Activated CD4-positive, alpha-beta memory T cell treated with anti-CD3 and anti-CD28 coated beads for 36 hours (primary cell): ENCODE results near the gene GNAI3. TPM values are rescaled to one million over a fixed set of nuclear protein-coding genes. Genes with fewer than 3 reads are reported as not detected.

Experiments used
- CTCF ChIA-PET: fragments of 350-600 bp; sonication (Branson Sonifier 250); formaldehyde crosslinking; loops from one replicate; lab custom pipeline; 2021; ENCODE audit warnings: antibody characterized with exemption, inconsistent platforms; lab: Charles Lee
- POLR2A ChIA-PET: fragments of 350-600 bp; sonication (Branson Sonifier 250); formaldehyde crosslinking; loops from one replicate; lab custom pipeline; 2021; ENCODE audit warnings: antibody characterized with exemption; lab: Charles Lee
- DNase-seq: peaks from one replicate; pipeline ENCODE4 v3.0.0-alpha.2; 2020
- H3K27ac Mint-ChIP-seq: one replicate; pipeline ENCODE4 v1.8.0; 2021; ENCODE audit warnings: mixed read lengths
- H3K27me3 Mint-ChIP-seq: one replicate; pipeline ENCODE4 v1.8.0; 2021; ENCODE audit warnings: mixed read lengths
- H3K36me3 Mint-ChIP-seq: one replicate; pipeline ENCODE4 v1.8.0; 2021; ENCODE audit warnings: mixed read lengths
- H3K4me1 Mint-ChIP-seq: one replicate; pipeline ENCODE4 v1.8.0; 2021; ENCODE audit warnings: low read depth, mixed read lengths
- H3K4me3 Mint-ChIP-seq: one replicate; pipeline ENCODE4 v1.8.0; 2021; ENCODE audit warnings: mild to moderate bottlenecking, mixed read lengths
- H3K9me3 Mint-ChIP-seq: one replicate; pipeline ENCODE4 v1.8.0; 2021; ENCODE audit warnings: mixed read lengths
- intact Hi-C: fragments of 100-400 bp; cut with micrococcal nuclease; formaldehyde crosslinking; loops from one replicate; pipeline ENCODE4 v1.15.1; 2023
- total RNA-seq, 2 experiments: library from RNA; stranded (reverse); gene quantifications; one replicate each; pipeline ENCODE4 v1.2.3, GENCODE V29; 2021

Gene GNAI3
- total RNA-seq, 2 experiments from 2014 or later = 9.2 to 9.9 TPM

- POLR2A ChIA-PET = interaction anchor here (0.8 to 2.8 kb wide), 8 partner anchors 14 to 365 kb away, joined by 3 to 35 read pairs (median 4); partner anchors contain the start of genes AHCYL1, ATXN7L2, GNAI3 and GSTM4
- Mint-ChIP-seq H3K27ac (peak within 1 kb of the TSS; percentile 96), H3K4me1 (peaks cover 61% of the 10 kb centered on the region), H3K4me3 (peak within 1 kb of the TSS; percentile 98), H3K9me3 (no peaks in the 10 kb centered on the region), H3K27me3 (no peaks in the 10 kb centered on the region), H3K36me3 (peaks cover 1% of the 10 kb centered on the region)
- CTCF ChIA-PET = interaction anchor here (0.7 to 6.1 kb wide), 11 partner anchors 11 to 415 kb away, joined by 3 to 34 read pairs (median 4); partner anchors contain the start of genes GNAI3, PSMA5 and STRIP1
- DNase-seq = peak; percentile 88
- intact Hi-C loops = loop anchor here (2.0 to 5.0 kb wide), 5 partner anchors 21 to 719 kb away; partner anchors contain the start of genes CYB561D1, PSRC1 and RBM15
These were observed 71.4 kb downstream of the GNAI3 start, which contains the start of the genes AMPD2 and GNAT2 for GRCh38 chr1:109619576-109620400. AMPD2 (plus strand) TSS chr1:109619837; CDS start chr1:109621176, 1,339 bp downstream. GNAT2 (minus strand) TSS chr1:109619616; CDS start chr1:109612870, 6,746 bp downstream.

- H3K27ac Mint-ChIP-seq = peak overlapping the region; percentile 96
- H3K27me3 Mint-ChIP-seq = no peaks in the 10 kb centered on the region
- ChIA-PET POLR2A (interaction anchor here (1.0 to 2.8 kb wide), 4 partner anchors 35 to 137 kb away, joined by 4 to 35 read pairs (median 4); partner anchors contain the start of genes ATXN7L2, GNAI3 and GSTM4), CTCF (interaction anchor here (0.7 to 6.1 kb wide), 9 partner anchors 10 to 414 kb away, joined by 3 to 34 read pairs (median 6); partner anchors contain the start of genes GNAI3, PSMA5 and STRIP1)
- intact Hi-C loops = loop anchor here (2.0 to 5.0 kb wide), 3 partner anchors 118 to 718 kb away; partner anchors contain the start of genes PSRC1 and RBM15
- peak overlapping the region; percentile 98 for H3K4me3 Mint-ChIP-seq
- no peak for DNase-seq
- peaks cover 61% of the 10 kb centered on the region for H3K4me1 Mint-ChIP-seq
- peaks cover 1% of the 10 kb centered on the region for H3K36me3 Mint-ChIP-seq
- no peaks in the 10 kb centered on the region for H3K9me3 Mint-ChIP-seq
These were observed 72.0 kb downstream of the GNAI3 start for GRCh38 chr1:109620401-109620791.

DNA sequence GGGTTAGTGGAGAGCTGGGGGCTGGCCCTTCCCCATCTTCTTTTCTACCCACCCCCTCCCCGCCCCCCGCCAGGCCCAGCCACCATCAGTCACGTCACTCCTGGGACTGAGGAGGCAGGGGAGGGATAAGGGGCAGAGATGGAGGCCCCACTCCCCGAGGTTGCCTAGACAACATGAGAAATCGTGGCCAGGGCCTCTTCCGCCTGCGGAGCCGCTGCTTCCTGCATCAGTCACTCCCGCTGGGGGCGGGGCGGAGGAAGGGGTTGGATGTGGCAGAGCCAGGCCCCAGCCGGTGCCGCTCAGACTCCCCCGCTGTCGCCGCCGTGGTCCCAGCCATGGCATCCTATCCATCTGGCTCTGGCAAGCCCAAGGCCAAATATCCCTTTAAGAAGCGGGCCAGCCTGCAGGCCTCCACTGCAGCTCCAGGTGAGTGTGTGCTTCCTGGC is 72.4 kb downstream of the GNAI3 start:
- H3K27ac Mint-ChIP-seq = peak overlapping the region; percentile 96
- DNase-seq = peak; percentile 98
- CTCF ChIA-PET = interaction anchor here (1.0 to 6.1 kb wide), 6 partner anchors 10 to 414 kb away, joined by 3 to 34 read pairs (median 10); partner anchors contain the start of genes GNAI3 and STRIP1
- no peaks in the 10 kb centered on the region for H3K9me3 Mint-ChIP-seq
- H3K36me3 Mint-ChIP-seq = peaks cover 1% of the 10 kb centered on the region
- H3K4me3 Mint-ChIP-seq = peak overlapping the region; percentile 98
- H3K4me1 Mint-ChIP-seq = peaks cover 58% of the 10 kb centered on the region
- intact Hi-C loops = loop anchor here (1.0 to 5.0 kb wide), 5 partner anchors 73 to 718 kb away; partner anchors contain the start of genes GNAI3, PSMA5, PSRC1 and RBM15
- no peaks in the 10 kb centered on the region for H3K27me3 Mint-ChIP-seq
- POLR2A ChIA-PET = interaction anchor here (1.0 to 2.8 kb wide), 3 partner anchors 72 to 137 kb away, joined by 4 to 35 read pairs (median 4); partner anchors contain the start of genes ATXN7L2 and GNAI3

DNA sequence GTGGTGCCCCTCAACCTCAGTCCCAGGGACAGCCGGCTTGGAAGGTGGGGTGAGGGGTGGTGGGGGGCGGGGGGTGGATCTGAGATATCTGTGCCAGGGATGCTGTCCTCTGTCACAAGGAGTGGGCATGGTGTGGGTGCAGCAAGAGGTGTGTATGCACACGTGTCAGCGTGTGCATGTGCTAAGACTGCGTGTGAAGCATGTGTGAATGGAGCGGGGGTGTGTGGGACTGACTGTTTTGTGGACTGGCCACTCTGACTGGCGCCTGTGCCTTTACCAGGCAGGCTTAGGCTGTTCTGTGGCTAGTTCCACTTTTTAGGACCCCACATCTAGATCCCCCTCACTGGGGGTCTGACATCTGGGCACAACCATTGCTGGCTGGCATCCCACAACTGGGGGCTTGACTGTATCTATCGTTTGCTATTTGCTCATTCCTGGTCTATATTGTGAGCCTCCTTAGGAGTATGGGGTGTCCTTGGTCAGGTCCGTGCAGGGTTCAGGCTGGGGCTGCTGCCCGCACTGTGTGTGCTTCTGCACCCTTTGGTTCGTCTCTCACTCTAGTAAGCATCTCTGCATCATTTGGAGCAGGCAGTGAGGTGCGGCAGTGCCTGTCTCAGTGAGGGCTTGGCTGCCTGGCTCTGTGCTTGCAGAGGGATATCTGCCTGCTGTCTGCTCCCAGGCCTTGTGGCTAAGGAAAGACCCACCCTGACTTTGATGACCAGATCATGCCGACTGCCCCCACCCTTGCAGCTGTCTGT is 73.1 kb downstream of the GNAI3 start:
- Mint-ChIP-seq H3K9me3 (no peaks in the 10 kb centered on the region), H3K36me3 (peaks cover 7% of the 10 kb centered on the region), H3K27me3 (no peaks in the 10 kb centered on the region), H3K27ac (peak overlapping the region; percentile 96), H3K4me3 (peak overlapping the region; percentile 98), H3K4me1 (peaks cover 51% of the 10 kb centered on the region)
- ChIA-PET POLR2A (interaction anchor here (2.8 kb wide), 1 partner anchor 73 kb away, joined by 35 read pairs; the partner anchor contains the start of gene GNAI3), CTCF (interaction anchor here (0.8 to 3.6 kb wide), 4 partner anchors 9 to 131 kb away, joined by 3 to 17 read pairs (median 6); no protein-coding TSS in a partner anchor)
- intact Hi-C loops = loop anchor here (1.0 to 5.0 kb wide), 5 partner anchors 73 to 717 kb away; partner anchors contain the start of genes GNAI3, PSMA5, PSRC1 and RBM15
- DNase-seq = peak; percentile 57

DNA sequence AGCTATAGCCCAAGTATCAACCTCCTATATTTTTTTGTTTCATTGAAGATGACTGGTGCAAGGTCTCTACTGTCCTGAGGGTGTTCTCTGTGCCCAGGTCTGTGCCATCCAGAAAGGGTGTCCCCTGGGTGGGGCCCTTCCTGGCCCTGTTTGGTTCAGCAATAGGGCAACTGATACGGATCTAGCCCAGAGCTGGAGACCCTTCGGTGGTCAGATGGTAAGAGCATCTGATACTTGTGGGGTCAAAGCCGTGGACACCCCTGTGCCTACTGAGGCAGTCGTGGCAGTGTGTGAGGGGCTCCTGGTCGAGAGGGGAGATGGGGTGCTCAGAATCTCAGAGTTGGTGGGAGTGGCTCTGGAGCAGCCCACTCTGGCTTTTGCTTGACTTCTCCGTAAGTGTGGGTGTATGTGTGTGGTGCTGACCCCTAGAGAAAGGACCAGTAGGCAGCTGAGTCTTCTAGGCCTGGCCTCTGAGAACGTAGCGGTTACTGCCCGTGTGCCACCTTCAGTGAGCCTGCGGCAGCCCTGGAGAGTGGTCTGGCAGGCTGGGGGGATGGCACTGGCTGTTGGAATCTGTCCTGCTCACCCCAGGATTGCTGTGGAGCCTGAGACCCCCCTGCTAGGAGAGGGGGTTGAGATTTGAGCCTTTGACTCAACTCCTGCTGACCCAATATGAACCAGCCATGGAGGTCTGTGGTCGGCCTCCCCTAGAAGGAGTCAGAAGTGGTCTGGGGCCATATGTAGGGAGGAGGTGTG is 73.9 kb downstream of the GNAI3 start:
- Mint-ChIP-seq H3K4me1 (peaks cover 44% of the 10 kb centered on the region), H3K27ac (peak overlapping the region; percentile 85), H3K9me3 (no peaks in the 10 kb centered on the region), H3K27me3 (no peaks in the 10 kb centered on the region), H3K36me3 (peaks cover 7% of the 10 kb centered on the region), H3K4me3 (peak overlapping the region; percentile 98)
- ChIA-PET POLR2A (no interaction called here), CTCF (interaction anchor here (0.8 to 3.6 kb wide), 4 partner anchors 8 to 132 kb away, joined by 3 to 17 read pairs (median 6); no protein-coding TSS in a partner anchor)
- intact Hi-C loops = loop anchor here (5.0 kb wide), 2 partner anchors 120 to 340 kb away; partner anchors contain the start of gene PSRC1
- no peak for DNase-seq

DNA sequence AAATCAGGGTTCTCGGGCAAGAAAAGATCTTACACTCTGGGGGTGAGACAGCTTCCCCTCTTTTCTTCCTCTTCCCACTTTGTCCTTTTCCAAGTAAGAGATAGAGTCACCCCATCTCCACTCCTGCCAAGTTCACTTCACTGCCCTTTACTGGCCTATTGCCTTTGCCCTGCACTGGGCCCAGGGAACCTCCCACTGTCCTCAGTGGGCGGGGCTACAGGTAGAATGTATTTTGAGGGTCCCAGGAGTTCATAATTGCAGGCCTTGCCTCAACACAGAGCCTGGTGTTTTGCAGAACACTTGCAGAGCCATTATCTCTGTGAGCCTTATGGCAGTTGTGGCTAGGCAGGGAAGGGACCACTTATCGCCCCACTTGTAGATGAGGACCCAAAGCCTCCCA is 74.5 kb downstream of the GNAI3 start:
- Mint-ChIP-seq H3K27ac (peak overlapping the region; percentile 54), H3K9me3 (no peaks in the 10 kb centered on the region), H3K4me3 (no peak overlapping the region), H3K4me1 (peaks cover 38% of the 10 kb centered on the region), H3K27me3 (no peaks in the 10 kb centered on the region), H3K36me3 (peaks cover 13% of the 10 kb centered on the region)
- intact Hi-C loops = loop anchor here (5.0 kb wide), 2 partner anchors 121 to 341 kb away; partner anchors contain the start of gene PSRC1
- DNase-seq = no peak
- POLR2A ChIA-PET = no interaction called here
- CTCF ChIA-PET = interaction anchor here (1.2 kb wide), 1 partner anchor 18 kb away, joined by 8 read pairs; no protein-coding TSS in a partner anchor

DNA sequence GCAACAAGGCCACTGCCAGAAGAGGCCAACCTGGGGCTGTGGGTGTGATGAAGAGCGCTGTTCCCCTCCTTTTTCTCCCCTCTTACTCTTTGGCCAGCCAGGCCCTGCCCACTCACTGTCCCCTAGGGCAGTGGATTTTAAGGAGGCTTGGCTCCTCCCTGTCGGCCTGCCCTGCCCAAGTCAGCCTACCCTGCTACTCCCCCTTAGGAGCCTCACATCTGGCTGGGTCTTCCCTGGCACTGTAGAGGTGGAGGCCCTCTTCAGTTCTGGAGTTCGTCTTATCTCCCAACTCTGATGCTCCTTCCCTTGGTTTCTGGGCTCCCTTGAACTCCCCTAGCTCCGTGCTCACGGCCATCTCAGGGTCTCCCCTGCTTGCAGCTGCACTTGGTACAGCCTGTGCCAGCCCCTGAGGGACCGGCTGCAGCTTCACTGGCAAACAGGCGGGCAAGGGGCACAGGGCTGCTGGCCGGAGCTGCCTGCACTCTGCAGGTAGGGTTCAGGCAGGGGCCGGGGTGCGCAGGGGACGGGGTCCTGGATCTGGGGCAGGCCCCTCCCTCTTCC is 75.3 kb downstream of the GNAI3 start:
- no peak for DNase-seq
- POLR2A ChIA-PET = interaction anchor here (1.2 kb wide), 1 partner anchor 75 kb away, joined by 4 read pairs; no protein-coding TSS in a partner anchor
- no peaks in the 10 kb centered on the region for H3K9me3 Mint-ChIP-seq
- intact Hi-C loops = loop anchor here (5.0 kb wide), 2 partner anchors 121 to 341 kb away; partner anchors contain the start of gene PSRC1
- no peak overlapping the region for H3K4me3 Mint-ChIP-seq
- H3K36me3 Mint-ChIP-seq = peaks cover 18% of the 10 kb centered on the region
- CTCF ChIA-PET = interaction anchor here (1.0 to 4.4 kb wide), 5 partner anchors 17 to 361 kb away, joined by 3 to 29 read pairs (median 5); partner anchors contain the start of gene AHCYL1
- H3K27me3 Mint-ChIP-seq = no peaks in the 10 kb centered on the region
- peaks cover 35% of the 10 kb centered on the region for H3K4me1 Mint-ChIP-seq
- H3K27ac Mint-ChIP-seq = peak overlapping the region; percentile 58

DNA sequence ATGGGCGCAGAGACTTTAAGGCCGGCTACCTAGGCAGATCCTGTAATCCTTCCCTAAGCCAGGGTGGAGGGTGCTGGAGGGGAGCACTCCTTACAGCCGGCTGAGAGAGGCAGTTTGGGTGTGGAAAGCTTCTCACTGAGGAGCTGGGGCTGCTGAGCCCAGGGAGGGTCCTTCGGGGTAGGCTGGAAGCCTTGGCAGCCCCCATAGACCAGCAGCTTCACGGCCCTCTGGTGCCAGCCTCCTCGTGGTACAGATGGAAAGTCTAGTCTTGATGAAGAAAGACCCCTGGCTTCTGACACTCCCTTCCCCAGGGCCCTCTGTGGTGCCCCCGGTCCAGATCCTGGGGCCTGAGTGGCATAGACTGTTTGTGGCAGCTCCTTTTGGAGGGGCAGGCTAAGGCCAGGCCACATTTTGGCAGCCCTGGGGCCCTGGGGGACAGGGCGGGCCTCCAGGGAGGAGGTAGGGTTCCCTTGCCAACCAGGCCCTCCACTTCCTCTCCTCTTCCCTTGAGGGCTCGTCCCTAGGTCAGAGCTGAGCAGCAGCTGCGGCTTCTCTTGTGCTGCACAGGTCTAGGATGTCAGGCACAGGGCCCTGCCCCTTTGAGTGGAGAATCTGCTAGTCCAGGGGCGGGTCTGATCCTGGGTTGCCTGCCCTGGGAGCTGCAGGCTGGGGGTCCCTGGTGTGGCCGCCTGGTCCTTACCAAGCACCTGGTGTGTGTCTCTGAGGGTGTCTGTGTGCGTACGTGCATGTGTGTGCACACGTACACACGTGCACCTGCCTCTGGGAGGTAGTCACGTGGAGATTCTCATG is 76.0 kb downstream of the GNAI3 start:
- H3K9me3 Mint-ChIP-seq = no peaks in the 10 kb centered on the region
- H3K4me1 Mint-ChIP-seq = peaks cover 29% of the 10 kb centered on the region
- no peak overlapping the region for H3K4me3 Mint-ChIP-seq
- ChIA-PET POLR2A (interaction anchor here (1.2 kb wide), 1 partner anchor 75 kb away, joined by 4 read pairs; no protein-coding TSS in a partner anchor), CTCF (interaction anchor here (1.0 to 4.4 kb wide), 5 partner anchors 16 to 360 kb away, joined by 3 to 29 read pairs (median 5); partner anchors contain the start of gene AHCYL1)
- H3K36me3 Mint-ChIP-seq = peaks cover 20% of the 10 kb centered on the region
- DNase-seq = no peak
- intact Hi-C loops = loop anchor here (5.0 kb wide), 2 partner anchors 122 to 342 kb away; partner anchors contain the start of gene PSRC1
- H3K27me3 Mint-ChIP-seq = no peaks in the 10 kb centered on the region
- no peak overlapping the region for H3K27ac Mint-ChIP-seq

- intact Hi-C loops = no loop called here
- H3K4me1 Mint-ChIP-seq = peaks cover 29% of the 10 kb centered on the region
- DNase-seq = no peak
- no peaks in the 10 kb centered on the region for H3K9me3 Mint-ChIP-seq
- H3K27me3 Mint-ChIP-seq = no peaks in the 10 kb centered on the region
- H3K4me3 Mint-ChIP-seq = no peak overlapping the region
- ChIA-PET CTCF (interaction anchor here (1.6 to 4.4 kb wide), 2 partner anchors 15 to 79 kb away, joined by 7 to 29 read pairs; no protein-coding TSS in a partner anchor), POLR2A (no interaction called here)
- no peak overlapping the region for H3K27ac Mint-ChIP-seq
- peaks cover 24% of the 10 kb centered on the region for H3K36me3 Mint-ChIP-seq
These were observed 76.8 kb downstream of the GNAI3 start for GRCh38 chr1:109625176-109625575.
